RWPE1 (cell line): ENCODE results near the gene KLF7.
"Not testable (repeated sequence)": the region's sequence is repeated elsewhere in the genome, so short reads cannot be mapped to it uniquely, and the experiment has no call there.

Experiments used
- CTCF ChIA-PET: fragments of 350-600 bp; sonication (Branson Sonifier 250); formaldehyde crosslinking; extraction: SDS; loops from one replicate; lab custom pipeline; 2021; lab: Yijun Ruan, JAX
- POLR2A ChIA-PET: fragments of 400-600 bp; formaldehyde crosslinking; extraction: SDS; loops from one replicate; lab custom pipeline; 2020; ENCODE audit warnings: antibody characterized with exemption; ENCODE audit not compliant: low non-redundant PET; lab: Yijun Ruan, JAX
- DNase-seq: peaks from one replicate; pipeline ENCODE4 v3.0.0; 2012; ENCODE audit warnings: low spot score
- H3K27ac ChIP-seq: fragments of 450-650 bp; 2 replicates; pipeline ENCODE4 v1.5.1; 2017
- TF ChIP-seq, protein P1 (sequence below): fragments of 450-650 bp; conservative IDR thresholded peaks from 2 replicates; pipeline ENCODE4 v1.5.1; 2017; ENCODE audit warnings: low read depth, mild to moderate bottlenecking

The KLF7 gene

GRCh38 chr2:207041786-207042554, 123.8 kb downstream of the KLF7 start:
- no peak for DNase-seq
- no peak overlapping the region for H3K27ac ChIP-seq
- POLR2A ChIA-PET, result no interaction called here
- CTCF ChIA-PET, result no interaction called here
- TF ChIP-seq, protein P1, sequence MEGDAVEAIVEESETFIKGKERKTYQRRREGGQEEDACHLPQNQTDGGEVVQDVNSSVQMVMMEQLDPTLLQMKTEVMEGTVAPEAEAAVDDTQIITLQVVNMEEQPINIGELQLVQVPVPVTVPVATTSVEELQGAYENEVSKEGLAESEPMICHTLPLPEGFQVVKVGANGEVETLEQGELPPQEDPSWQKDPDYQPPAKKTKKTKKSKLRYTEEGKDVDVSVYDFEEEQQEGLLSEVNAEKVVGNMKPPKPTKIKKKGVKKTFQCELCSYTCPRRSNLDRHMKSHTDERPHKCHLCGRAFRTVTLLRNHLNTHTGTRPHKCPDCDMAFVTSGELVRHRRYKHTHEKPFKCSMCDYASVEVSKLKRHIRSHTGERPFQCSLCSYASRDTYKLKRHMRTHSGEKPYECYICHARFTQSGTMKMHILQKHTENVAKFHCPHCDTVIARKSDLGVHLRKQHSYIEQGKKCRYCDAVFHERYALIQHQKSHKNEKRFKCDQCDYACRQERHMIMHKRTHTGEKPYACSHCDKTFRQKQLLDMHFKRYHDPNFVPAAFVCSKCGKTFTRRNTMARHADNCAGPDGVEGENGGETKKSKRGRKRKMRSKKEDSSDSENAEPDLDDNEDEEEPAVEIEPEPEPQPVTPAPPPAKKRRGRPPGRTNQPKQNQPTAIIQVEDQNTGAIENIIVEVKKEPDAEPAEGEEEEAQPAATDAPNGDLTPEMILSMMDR, result no peak

DNA sequence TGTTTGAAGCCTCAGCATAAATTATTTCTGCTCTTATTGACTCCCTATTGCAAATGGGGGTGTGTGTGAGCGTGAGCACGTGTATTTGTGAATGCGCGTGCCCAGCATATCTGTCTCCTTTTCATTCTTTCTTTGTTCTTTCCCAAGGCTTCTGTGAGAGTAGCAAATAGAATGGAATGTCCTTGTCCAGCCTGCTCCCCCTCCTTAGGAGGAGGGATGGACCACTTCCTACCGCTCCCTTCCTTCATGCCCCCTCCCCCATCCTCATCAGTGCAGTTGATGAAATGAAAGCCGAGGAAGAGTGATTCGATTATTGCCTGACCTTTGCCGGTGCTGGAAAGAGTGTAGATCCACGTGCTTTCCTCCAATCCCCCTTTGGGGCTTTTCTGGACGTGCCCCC, 124.5 kb downstream of the KLF7 start:
- ChIA-PET POLR2A (no interaction called here), CTCF (no interaction called here)
- no peak overlapping the region for H3K27ac ChIP-seq
- no peak for DNase-seq
- TF ChIP-seq, protein P1, result no peak

GRCh38 chr2:207040696-207041095, 125.1 kb downstream of the KLF7 start:
- TF ChIP-seq, protein P1, result no peak
- POLR2A ChIA-PET, result no interaction called here
- CTCF ChIA-PET, result no interaction called here
- H3K27ac ChIP-seq, result no peak overlapping the region
- DNase-seq, result no peak

DNA sequence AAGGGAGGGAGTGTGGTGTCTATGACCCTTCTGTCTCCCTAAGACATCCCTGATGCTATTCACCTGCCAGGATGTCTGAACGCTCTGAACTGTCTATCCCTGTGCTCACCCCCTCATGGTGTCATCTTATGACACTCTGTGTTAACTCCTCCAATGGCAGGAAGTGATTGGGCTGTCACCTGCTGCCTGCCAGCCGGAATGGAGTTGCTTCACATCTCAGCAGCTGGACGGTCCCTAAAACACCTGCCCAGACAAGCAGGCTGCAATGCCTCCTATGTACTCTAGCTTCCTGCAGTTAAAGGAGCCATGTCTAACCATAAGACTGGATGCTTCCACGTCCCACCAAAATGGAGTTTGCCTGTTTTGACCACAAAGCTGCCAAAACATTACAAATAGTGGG, 126.5 kb downstream of the KLF7 start:
- no peak for DNase-seq
- ChIA-PET POLR2A (no interaction called here), CTCF (interaction anchor here (0.7 to 1.0 kb wide), 2 partner anchors 24 to 1485 kb away, joined by 3 read pairs; no protein-coding TSS in a partner anchor)
- TF ChIP-seq, protein P1, result no peak
- H3K27ac ChIP-seq, result no peak overlapping the region

- ChIA-PET POLR2A (no interaction called here), CTCF (interaction anchor here (1.0 kb wide), 1 partner anchor 23 kb away, joined by 3 read pairs; no protein-coding TSS in a partner anchor)
- no peak for DNase-seq
- H3K27ac ChIP-seq, result no peak overlapping the region
- TF ChIP-seq, protein P1, result no peak
These were observed 127.4 kb downstream of the KLF7 start for GRCh38 chr2:207038299-207038698.

GRCh38 chr2:207037896-207038295, 127.9 kb downstream of the KLF7 start:
- CTCF ChIA-PET, result no interaction called here
- no peak for DNase-seq
- POLR2A ChIA-PET, result no interaction called here
- TF ChIP-seq, protein P1, result no peak
- no peak overlapping the region for H3K27ac ChIP-seq

GRCh38 chr2:207037023-207037422, 128.7 kb downstream of the KLF7 start:
- DNase-seq, H3K27ac ChIP-seq, POLR2A ChIA-PET, CTCF ChIA-PET: not testable (repeated sequence)
